Measurements from ENCODE around the gene APBB2. TPM values are rescaled to one million over a fixed set of nuclear protein-coding genes. Genes with fewer than 3 reads are reported as not detected.

The APBB2 gene
- total and polyA plus RNA-seq, 8 donors: 4.7 to 55.4 (median 23.1) TPM

GRCh38 chr4:41218703-41219102, 4.4 kb upstream of the APBB2 start:
- TF ChIP-seq POLR2A (IDR thresholded peaks at IDR 0.05) (no peak), POLR2AphosphoS5 (IDR thresholded peaks at IDR 0.05) (no peak), EP300 (IDR thresholded peaks at IDR 0.05) (no peak), CTCF (IDR thresholded peaks at IDR 0.05) (no peak)
- intact Hi-C loops (cut with DNase I; ENCODE audit: low total_unique reads): no loop called here
- peaks cover 10 to 31% (median 21%) of the 10 kb centered on the region in 4 donors for H3K4me1 ChIP-seq
- H3K4me3 ChIP-seq: no peak overlapping the region
- DNase-seq: no peak
- H3K27ac ChIP-seq: no peak overlapping the region
- H3K27me3 ChIP-seq: peaks cover 0 to 18% (median 0%) of the 10 kb centered on the region in 3 donors
- no peaks in the 10 kb centered on the region for H3K9me3 ChIP-seq
- no peaks in the 10 kb centered on the region for H3K36me3 ChIP-seq
- WGBS, 5 donors: 93 to 100% (median 96%) methylated on average over 3 of the region's 3 CpGs

GRCh38 chr4:41217374-41217773, 3.0 kb upstream of the APBB2 start:
- peaks cover 0 to 18% (median 0%) of the 10 kb centered on the region in 3 donors for H3K27me3 ChIP-seq
- DNase-seq: no peak
- intact Hi-C loops (cut with DNase I; ENCODE audit: low total_unique reads): no loop called here
- H3K9me3 ChIP-seq: no peaks in the 10 kb centered on the region
- H3K4me3 ChIP-seq: no peak overlapping the region
- peak overlapping the region in 2 of 5 donors; percentile 90 to 95 for H3K27ac ChIP-seq
- TF ChIP-seq CTCF (IDR thresholded peaks at IDR 0.05) (no peak), POLR2A (IDR thresholded peaks at IDR 0.05) (no peak), POLR2AphosphoS5 (IDR thresholded peaks at IDR 0.05) (no peak), EP300 (IDR thresholded peaks at IDR 0.05) (no peak)
- peaks cover 12 to 44% (median 30%) of the 10 kb centered on the region in 4 donors for H3K4me1 ChIP-seq
- 75 to 88% (median 78%) methylated on average over 2 of the region's 2 CpGs for WGBS, 5 donors
- no peaks in the 10 kb centered on the region for H3K36me3 ChIP-seq

GRCh38 chr4:41217020-41217333, 2.6 kb upstream of the APBB2 start:
- WGBS, 5 donors: 5 to 12% (median 8%) methylated on average over 2 of the region's 2 CpGs
- H3K4me3 ChIP-seq: peak overlapping the region; percentile 50 to 58 (median 54)

GRCh38 chr4:41216294-41217019, 2.1 kb upstream of the APBB2 start:
- peaks cover 0 to 18% (median 0%) of the 10 kb centered on the region in 3 donors for H3K27me3 ChIP-seq
- peak; percentile 87 to 94 for DNase-seq
- no peaks in the 10 kb centered on the region for H3K36me3 ChIP-seq
- no peaks in the 10 kb centered on the region for H3K9me3 ChIP-seq
- 1 to 4% (median 2%) methylated on average over 31 to 59 of the region's 59 CpGs for WGBS, 5 donors
- H3K4me1 ChIP-seq: peaks cover 20 to 51% (median 34%) of the 10 kb centered on the region in 4 donors
- peak overlapping the region; percentile 84 to 97 (median 90) for H3K27ac ChIP-seq
- TF ChIP-seq EP300 (IDR thresholded peaks at IDR 0.05) (no peak), POLR2AphosphoS5 (IDR thresholded peaks at IDR 0.05) (peak in 2 of 3 donors; percentile 80 to 82), CTCF (IDR thresholded peaks at IDR 0.05) (peak in 2 of 7 experiments; percentile 32 to 45), POLR2A (IDR thresholded peaks at IDR 0.05) (no peak)
- H3K4me3 ChIP-seq: peak overlapping the region; percentile 50 to 58 (median 54)
- intact Hi-C loops (cut with DNase I; ENCODE audit: low total_unique reads): no loop called here

More at GRCh38 chr4:41217020-41217333, 2.6 kb upstream of the APBB2 start:
- H3K4me1 ChIP-seq: peaks cover 16 to 48% (median 32%) of the 10 kb centered on the region in 4 donors
- H3K27me3 ChIP-seq: peaks cover 0 to 18% (median 0%) of the 10 kb centered on the region in 3 donors
- DNase-seq: no peak
- no peaks in the 10 kb centered on the region for H3K36me3 ChIP-seq
- TF ChIP-seq POLR2A (IDR thresholded peaks at IDR 0.05): no peak
- no peak for TF ChIP-seq EP300 (IDR thresholded peaks at IDR 0.05)
- no peak for TF ChIP-seq CTCF (IDR thresholded peaks at IDR 0.05)
- TF ChIP-seq POLR2AphosphoS5 (IDR thresholded peaks at IDR 0.05): no peak
- intact Hi-C loops (cut with DNase I; ENCODE audit: low total_unique reads): no loop called here
- no peaks in the 10 kb centered on the region for H3K9me3 ChIP-seq
- H3K27ac ChIP-seq: peak overlapping the region in 4 of 5 donors; percentile 84 to 95 (median 90)
